Astrocyte of the hippocampus (primary cell): ENCODE measurements around the gene FAAH2.
"Not testable (repeated sequence)": the region's sequence is repeated elsewhere in the genome, so short reads cannot be mapped to it uniquely, and the experiment has no call there.

Experiments
- DNase-seq: peaks from one replicate; pipeline ENCODE4 v3.0.0; 2011; ENCODE audit warnings: low read depth, low spot score

The FAAH2 gene, protein sequence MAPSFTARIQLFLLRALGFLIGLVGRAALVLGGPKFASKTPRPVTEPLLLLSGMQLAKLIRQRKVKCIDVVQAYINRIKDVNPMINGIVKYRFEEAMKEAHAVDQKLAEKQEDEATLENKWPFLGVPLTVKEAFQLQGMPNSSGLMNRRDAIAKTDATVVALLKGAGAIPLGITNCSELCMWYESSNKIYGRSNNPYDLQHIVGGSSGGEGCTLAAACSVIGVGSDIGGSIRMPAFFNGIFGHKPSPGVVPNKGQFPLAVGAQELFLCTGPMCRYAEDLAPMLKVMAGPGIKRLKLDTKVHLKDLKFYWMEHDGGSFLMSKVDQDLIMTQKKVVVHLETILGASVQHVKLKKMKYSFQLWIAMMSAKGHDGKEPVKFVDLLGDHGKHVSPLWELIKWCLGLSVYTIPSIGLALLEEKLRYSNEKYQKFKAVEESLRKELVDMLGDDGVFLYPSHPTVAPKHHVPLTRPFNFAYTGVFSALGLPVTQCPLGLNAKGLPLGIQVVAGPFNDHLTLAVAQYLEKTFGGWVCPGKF

DNA sequence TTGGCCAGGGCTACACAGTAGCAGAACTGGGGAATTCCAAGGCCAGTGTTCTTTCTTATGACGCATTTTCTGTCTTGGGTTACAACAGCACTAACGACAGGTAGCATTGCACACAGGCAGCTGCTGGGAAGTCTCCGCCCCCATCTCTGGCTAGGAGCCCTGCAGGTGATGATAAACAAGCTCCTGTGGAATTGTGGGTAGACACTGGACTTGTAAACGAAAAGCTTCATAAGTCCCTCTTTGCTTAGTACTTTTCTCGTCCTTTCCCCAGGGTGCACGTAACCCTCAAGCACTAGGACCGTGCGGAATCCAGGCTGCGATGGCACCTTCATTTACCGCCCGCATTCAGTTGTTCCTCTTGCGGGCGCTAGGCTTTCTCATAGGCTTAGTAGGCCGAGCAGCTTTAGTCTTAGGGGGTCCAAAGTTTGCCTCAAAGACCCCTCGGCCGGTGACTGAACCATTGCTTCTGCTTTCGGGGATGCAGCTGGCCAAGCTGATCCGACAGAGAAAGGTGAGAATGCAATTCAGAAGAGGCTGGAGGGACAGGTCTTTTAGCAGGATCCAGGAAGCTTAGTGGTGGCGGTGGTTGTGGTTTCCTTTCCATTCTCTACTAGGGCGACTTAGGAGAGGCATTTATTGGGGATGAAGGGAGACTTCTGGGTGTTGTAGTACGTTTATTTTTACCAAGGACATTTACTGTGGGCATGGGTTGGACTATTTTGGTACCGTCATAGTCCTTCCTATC lies at the start of gene FAAH2:
FAAH2 (plus strand) TSS at position 200 of the 745 bp plus-strand sequence; CDS start at position 320, 120 bp downstream.
- DNase-seq, result no peak

DNA sequence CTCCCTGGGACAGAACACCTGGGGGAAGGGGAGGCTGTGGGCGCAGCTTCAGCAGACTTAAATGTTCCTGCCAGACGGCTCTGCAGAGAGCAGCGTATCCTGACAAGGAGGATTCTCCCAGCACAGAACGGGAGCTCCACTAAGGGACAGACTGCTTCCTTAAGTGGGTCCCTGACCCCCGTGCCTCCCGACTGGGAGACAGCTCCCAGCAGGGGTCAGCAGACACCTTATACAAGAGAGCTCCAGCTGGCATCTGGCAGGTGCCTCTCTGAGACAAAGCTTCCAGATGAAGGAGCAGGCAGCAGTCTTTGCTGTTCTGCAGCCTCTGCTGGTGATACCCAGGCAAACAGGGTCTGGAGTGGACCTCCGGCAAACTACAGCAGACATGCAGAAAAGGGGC lies 44.5 kb upstream of the FAAH2 start:
- DNase-seq, result no peak

- no peak for DNase-seq
These were observed 34.5 kb upstream of the FAAH2 start for GRCh38 chrX:57251965-57252364.

DNA sequence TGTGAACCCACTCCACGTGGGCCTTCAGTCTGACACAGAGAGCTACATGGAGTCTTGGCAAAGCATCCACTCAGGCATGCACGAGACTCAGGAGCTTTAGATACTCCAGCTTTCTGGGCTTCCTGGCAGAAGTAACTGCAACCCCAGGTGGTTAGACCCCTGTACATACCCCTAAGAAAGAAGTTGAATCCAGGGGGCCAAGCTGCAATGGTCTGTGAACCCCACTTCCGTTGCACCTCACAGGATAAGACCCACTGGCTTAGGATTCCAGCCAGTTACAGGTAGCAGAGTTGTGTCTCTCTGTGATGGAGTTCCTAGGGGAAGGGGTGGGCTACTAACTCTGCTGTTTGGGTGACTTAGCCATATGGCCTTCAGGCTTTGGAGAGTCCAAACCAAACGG lies 21.4 kb upstream of the FAAH2 start:
- no peak for DNase-seq

DNA sequence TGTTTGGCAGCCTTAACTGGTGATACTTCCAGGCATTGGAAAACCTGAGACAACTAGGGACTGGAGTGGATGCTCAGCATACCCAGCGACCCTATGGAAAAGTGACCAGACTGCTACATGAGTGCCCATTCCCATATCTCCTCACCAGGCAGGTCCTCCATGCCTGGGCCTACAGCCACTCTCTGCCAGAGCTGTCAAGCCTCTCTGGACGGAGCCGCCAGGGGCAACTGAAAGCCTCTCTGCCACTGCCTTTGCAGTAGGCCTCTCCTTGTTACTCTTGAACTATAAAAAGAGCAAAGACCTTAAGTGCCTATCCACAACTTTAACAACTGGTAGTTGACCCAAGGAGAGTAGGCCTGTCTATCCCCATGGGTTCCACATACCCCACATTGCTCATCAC lies 20.2 kb upstream of the FAAH2 start:
- no peak for DNase-seq

- no peak for DNase-seq
These were observed 19.6 kb upstream of the FAAH2 start for GRCh38 chrX:57266871-57267270.

GRCh38 chrX:57267308-57267707 lies 19.2 kb upstream of the FAAH2 start:
- no peak for DNase-seq

DNA sequence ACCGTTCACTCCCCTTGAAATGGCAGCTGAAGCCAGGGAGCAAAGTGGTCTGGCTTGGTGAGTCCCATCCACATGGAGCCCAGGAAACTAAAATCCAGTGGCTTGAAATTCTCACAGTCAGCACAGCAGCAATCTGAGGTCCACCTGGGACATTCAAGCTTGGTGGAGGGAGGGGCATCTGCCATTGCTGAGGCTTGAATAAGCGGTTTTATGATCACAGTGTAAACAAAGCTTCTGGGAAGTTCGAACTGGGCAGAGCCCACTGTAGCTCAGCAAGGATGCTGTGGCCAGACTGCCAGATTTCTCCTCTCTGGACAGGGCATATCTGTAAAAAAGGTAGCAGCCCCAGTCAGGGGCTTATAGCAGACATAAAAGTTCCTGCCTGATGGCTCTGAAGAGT lies 15.5 kb upstream of the FAAH2 start:
- DNase-seq, result no peak

DNA sequence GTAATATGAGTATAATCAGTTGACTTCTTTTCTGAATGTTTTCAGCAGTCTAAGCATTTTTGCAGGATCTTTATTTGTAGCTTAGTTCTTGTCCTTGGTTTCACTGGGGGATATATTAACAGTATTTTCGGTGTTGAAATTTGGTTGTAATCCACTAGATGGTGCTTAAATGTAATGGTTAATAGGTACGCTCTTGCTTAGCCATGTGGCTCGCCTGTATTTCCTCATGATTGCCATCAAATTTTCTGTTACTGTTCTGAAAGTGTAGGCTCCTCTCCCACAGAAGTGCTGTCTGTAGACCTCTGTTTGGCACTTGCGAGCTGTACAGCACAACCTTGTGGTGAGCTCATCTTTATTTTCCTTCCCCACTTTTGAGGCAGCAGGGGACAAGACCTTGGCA lies 3.9 kb upstream of the FAAH2 start:
- no peak for DNase-seq

DNA sequence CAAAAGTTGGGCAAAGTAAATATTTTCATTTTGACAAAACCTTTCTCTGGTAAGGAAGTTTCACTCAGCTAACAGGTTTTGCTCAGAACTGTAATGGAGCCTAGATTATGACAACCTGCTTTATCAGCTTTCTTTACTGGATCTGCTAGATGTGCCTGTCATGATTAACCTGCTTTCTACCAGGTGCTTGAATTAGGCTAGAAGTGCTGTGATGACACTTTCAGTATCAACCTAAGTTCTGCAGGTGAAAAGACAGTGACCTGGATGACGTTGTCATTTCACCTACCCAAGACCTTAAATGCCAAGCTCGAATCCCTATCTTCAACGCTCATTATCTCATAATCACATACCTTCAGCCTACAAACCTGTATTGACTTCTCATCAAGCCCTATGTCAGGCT lies 1.5 kb upstream of the FAAH2 start:
- no peak for DNase-seq

- DNase-seq, result no peak
These were observed 2.6 kb downstream of the FAAH2 start for GRCh38 chrX:57289089-57289488.

DNA sequence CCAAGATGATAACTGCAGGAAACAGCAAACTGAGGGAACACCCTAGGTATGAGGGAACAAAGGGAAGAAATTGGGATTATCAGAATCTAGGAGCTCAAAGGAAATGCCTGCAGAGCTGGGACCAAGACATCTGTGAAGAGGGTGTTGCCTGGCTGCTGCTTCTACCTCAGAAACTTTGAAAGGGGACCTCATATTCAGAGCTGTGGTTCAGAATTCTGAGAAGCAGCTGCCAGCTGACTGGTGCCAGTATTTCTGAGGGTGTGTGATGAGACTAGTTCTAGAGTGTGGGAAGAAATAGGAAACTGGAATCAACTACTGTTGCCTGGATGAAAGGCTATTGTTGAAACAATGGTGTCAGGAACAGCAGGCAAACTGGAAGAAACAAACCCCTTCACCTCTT lies 8.5 kb downstream of the FAAH2 start:
- DNase-seq, result no peak

DNA sequence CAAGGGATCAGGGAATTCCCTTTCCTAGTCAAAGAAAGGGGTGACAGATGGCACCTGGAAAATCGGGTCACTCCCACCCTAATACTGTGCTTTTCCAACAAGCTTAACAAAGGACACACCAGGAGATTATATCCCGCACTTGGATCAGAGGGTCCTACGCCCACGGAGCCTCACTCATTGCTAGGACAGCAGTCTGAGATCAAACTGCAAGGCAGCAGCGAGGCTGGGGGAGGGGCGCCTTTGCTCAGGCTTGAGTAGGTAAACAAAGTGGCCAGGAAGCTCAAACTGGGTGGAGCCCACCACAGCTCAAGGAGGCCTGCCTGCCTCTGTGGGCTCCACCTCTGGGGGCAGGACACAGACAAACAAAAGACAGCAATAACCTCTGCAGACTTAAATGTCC lies 9.2 kb downstream of the FAAH2 start:
- not testable (repeated sequence) for DNase-seq

- no peak for DNase-seq
These were observed 27.2 kb downstream of the FAAH2 start for GRCh38 chrX:57313583-57314215.

DNA sequence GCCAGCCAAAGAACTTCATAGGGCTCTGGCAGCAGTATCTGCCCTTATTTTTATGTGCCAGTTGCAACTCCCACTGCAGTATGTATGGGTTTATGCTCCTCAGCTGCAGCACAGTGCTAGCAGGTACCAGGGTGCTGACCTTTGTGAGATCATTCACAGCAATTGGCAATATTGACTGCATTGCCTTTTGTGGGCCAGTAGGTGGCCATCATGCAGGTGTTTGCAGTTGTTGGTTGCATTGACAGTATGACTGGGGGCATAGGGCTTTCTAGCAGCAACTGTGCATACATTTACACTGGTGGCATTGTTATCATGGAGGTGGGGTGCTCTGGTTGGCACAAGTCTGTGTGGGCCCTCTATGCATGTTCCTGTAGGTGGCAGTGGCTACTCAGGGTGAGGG lies 42.5 kb downstream of the FAAH2 start:
- no peak for DNase-seq

DNA sequence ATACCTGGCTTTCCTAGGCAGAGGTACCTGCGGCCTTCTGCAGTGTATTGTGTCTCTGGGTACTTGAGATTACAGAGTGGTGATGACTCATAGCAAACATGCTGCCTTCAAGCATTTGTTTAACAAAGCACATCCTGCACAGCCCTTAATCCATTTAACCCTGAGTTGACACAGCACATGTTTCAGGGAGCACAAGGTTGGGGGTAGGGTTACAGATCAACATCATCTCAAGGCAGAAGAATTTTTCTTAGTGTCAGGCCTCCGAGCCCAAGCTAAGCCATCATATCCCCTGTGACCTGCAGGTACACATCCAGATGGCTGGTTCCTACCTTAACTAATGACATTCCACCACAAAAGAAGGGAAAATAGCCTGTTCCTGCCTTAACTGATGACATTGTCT lies 49.3 kb downstream of the FAAH2 start:
- not testable (repeated sequence) for DNase-seq

DNA sequence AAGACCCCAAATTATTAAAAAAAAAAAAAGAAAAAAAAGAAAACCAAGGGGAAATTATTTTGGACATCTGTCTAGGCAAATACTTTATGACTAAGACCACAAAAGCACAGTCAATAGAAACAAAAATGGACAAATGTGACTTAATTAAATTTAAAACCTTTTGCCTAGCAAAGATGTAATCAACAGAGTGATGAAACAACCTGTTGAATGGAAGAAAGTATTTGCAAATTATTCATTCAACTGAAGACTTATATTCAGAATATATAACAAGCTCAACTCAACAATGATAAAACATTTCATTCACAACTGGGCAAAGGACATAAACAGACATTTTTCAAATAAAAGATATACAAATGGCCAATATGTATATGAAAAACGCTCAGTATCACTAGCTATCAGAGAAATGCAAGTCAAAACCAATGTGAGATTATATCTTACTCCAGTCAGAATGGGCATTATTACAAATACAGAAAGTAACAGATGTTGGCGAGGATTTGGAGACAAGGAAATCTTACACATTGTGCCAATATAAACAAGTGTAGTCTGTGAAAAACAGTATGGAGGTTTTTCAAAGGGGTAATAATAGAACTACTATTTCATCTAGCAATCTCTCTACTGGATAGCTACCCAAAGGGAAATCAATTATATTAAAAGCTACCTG lies 67.1 kb downstream of the FAAH2 start:
- DNase-seq, result no peak

- no peak for DNase-seq
These were observed 77.6 kb downstream of the FAAH2 start for GRCh38 chrX:57364145-57364544.

- no peak for DNase-seq
These were observed 79.9 kb downstream of the FAAH2 start for GRCh38 chrX:57366430-57366829.

- no peak for DNase-seq
These were observed 81.1 kb downstream of the FAAH2 start for GRCh38 chrX:57367649-57368048.

GRCh38 chrX:57368158-57368557 lies 81.7 kb downstream of the FAAH2 start:
- no peak for DNase-seq

GRCh38 chrX:57379296-57379695 lies 92.8 kb downstream of the FAAH2 start:
- no peak for DNase-seq
